CD4-positive, alpha-beta T cell treated with Interleukin-1 beta for 1 hour (primary cell): Measurements from ENCODE around the gene SLC51A.
"Not testable (repeated sequence)": the region's sequence is repeated elsewhere in the genome, so short reads cannot be mapped to it uniquely, and the experiment has no call there.

Experiments
- DNase-seq, 2 donors: peaks; one replicate each; pipeline ENCODE4 v3.0.0-alpha.2; 2020 to 2022

SLC51A gene

GRCh38 chr3:196193736-196194541 lies 22.4 kb upstream of the SLC51A start:
- peak in 1 of 2 donors; percentile 45 for DNase-seq

GRCh38 chr3:196194542-196194915 lies 21.8 kb upstream of the SLC51A start:
- no peak for DNase-seq

DNA sequence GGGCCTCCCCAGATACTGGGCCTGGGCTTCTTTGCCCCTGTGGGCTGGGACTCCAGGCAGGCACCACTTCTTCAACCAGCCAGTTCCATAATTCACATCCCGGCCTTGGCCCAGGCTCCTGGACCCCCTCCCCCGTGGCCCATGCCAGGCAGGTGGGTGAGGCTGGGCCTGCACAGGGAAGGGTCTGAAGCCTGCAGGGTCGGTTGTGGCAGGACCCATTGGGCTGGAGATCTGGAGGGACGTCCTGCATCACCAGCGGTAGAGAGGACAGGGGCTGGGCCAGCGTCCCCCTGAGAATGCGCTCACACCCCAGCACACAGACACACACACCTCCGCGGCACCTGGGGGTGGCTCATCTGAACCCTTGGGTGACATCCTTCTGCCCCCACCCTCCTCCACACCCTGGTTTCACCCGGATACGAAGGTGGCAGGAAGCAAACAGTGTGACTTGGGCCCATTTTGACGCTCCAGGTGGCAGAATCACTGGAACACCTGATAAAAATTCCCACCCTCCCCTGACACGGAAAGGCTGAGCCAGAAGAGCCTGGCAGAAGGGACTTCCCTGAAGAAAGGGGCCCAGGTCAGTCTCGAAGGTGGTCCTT lies 20.6 kb upstream of the SLC51A start:
- no peak for DNase-seq

- DNase-seq = no peak
Observed at GRCh38 chr3:196197524-196197923, 18.8 kb upstream of the SLC51A start.

DNA sequence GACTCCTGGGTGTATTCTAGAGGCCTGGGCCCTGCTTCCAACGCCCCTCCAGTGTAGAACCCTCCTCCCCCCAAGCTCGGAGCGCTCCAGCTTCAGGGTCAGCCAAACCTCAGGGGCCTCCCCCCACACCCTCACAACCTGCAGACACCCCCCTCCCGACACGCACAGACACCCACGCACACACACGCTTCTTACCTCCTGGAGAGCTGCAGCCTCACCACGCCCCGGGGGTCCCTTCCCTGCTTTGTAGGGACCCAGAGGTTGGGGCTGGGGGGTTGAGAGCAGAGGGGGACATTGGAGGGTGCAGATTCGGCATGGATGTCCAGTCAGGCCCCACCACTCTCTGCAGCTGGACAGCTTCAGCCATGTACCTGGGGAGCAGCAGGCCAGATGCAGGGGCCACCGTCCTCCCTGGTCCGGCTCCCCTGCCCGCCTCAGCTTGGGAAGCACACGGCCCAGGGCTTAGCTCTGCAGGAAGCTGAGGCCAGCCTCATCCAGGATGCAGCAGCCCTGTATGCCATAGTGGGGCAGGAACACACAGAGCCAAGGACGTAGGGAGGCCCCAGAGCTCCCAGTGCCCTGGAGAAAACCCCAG lies 18.2 kb upstream of the SLC51A start:
- no peak for DNase-seq

- DNase-seq = no peak
Observed at GRCh38 chr3:196198771-196199753, 17.3 kb upstream of the SLC51A start.

GRCh38 chr3:196202516-196202970 lies 13.8 kb upstream of the SLC51A start:
- peak in 1 of 2 donors; percentile 56 for DNase-seq

GRCh38 chr3:196203846-196204245 lies 12.5 kb upstream of the SLC51A start:
- no peak for DNase-seq

DNA sequence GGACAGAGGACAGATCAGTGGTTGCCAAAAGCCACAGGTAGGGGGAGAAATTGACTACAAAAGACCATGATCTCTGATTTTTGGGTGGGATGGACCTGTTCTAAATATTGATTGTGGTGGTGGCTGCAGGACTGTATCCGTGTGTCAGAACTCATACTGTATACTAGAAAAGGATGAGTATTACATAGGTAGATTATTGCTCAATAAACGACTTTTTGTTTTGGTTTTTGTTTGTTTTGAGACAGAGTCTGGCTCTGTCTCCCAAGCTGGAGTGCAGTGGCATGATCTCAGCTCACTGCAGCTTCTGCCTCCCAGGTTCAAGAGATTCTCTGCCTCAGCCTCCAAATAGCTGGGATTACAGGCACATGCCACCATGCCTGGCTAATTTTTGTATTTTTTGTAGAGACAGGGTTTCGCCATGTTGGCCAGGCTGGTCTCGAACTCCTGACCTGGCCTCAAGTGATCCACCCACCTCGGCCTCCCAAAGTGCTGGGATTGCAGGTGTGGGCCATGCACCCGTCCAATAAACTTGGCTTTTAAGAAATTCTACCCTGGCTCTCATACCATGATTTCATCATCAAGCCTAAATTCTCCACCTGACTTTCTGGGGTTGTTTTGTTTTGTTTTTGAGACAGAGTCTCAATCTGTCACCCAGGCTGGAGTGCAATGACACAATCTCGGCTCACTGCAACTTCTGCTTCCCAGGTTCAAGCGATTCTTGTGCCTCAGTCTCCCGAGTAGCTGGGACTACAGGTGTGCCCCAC lies 10.7 kb upstream of the SLC51A start:
- not testable (repeated sequence) for DNase-seq

GRCh38 chr3:196207159-196207832 lies 9.0 kb upstream of the SLC51A start:
- no peak for DNase-seq

DNA sequence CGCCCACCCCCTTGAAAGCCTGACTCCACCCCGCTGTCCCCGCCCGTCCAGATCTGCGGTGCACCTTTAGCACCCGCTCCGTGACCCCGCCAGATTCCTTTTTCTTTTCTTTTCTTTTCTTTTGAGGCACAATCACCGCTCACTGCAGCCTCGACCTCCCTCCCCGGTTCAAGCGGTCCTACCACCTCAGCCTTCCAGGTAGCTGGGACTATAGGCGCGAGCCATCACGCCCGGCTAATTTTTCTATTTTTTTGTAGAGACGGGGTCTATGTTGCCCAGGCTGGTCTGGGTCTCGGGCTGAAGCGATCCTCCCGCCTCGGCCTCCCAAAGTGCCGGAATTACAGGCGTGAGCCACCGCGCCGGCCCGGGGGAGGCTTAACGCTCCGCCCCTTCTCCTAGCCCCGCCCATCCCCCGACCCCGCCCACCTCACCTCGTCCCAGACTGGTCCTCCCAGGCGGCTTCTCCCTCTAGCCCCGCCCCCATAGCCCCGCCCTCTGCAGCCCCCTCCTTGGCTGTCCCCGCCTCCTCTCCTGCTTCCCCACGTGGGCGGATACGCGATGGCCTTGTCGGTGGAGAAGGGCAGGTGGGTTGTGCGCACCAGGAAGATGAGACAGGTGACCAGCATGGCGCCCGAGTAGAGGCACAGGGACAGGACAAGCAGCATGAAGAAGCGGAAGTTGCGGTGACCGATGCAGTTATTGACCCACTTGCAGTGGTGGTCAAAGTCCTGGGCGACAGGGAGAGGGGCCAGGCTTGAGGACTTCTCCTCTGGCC lies 8.3 kb upstream of the SLC51A start:
- peak; percentile 74 to 85 for DNase-seq

GRCh38 chr3:196208942-196209695 lies 7.2 kb upstream of the SLC51A start:
- DNase-seq = no peak

GRCh38 chr3:196209944-196210672 lies 6.2 kb upstream of the SLC51A start:
- not testable (repeated sequence) for DNase-seq

DNA sequence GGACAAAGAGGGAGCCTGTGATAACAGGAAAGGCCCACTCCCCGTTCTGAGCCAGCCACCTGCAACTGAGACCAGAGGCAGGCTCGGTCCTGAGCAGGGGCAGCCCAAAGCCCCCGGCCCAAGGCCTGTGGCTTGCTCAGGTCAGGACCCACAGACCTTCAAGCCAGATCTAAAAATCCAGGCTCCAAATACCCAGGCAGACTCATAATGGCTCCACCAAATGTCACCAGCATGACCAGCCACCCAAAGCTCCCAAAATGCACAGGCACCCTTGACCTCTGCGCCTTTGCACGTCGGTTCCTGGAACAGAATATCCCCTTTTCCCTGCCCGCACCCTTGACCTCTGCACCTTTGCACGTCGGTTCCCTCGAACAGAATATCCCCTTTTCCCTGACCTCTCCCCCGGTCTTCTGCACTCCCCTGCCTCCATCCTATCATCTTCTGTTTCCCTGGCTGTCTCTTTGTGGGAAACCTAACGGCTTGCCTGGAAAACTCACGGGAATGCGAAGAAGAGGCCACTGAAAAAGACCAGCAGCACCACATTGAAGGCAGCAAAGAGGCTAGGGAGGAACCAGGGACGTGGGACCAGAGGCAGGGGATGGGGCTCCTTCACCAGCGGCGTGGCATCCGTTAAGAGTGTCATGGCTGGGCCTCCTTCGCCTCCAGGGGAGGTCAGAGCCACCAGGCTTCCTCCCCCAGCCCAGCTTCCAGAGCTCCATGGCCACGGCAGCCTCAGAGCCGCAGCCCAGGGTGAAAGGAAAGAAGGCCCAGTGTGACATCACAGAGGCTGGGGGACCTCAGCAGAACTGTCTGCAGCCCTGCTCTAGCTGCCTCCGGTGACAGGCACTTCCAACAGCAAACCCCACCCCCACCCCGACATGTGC lies 5.4 kb upstream of the SLC51A start, which contains the start of gene ZDHHC19:
Gene ZDHHC19, minus strand, starts transcription at position 728 of the 884 bp plus-strand sequence. Its CDS starts 85 bp downstream, at position 643.
- no peak for DNase-seq

GRCh38 chr3:196214783-196215441 lies 1.4 kb upstream of the SLC51A start:
- no peak for DNase-seq

DNA sequence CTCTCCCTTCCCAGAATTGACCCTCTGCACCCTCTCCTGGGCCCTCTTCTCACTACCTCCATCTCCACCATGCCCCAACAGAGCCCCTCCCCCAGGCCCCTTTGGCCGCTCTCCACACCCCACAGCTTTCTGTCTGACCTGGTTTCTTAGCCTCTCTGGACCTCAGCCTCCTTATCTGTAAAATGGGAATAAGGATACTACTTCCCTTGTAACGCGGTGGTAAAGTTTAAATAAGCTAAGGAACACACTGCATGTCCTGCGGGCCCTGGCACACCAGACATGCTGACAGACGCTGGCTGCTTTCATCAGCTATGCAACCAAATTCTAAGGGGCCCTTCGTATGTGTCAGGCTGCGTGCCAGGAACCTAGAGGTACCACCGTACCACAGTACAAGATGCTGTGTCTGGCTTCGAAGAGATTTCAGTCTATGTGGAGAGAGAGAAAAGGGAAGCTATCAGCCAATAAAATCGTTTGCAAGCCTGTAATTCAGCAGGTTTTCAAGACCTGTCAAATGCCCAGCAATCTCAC lies 777 bp upstream of the SLC51A start:
- no peak for DNase-seq

DNA sequence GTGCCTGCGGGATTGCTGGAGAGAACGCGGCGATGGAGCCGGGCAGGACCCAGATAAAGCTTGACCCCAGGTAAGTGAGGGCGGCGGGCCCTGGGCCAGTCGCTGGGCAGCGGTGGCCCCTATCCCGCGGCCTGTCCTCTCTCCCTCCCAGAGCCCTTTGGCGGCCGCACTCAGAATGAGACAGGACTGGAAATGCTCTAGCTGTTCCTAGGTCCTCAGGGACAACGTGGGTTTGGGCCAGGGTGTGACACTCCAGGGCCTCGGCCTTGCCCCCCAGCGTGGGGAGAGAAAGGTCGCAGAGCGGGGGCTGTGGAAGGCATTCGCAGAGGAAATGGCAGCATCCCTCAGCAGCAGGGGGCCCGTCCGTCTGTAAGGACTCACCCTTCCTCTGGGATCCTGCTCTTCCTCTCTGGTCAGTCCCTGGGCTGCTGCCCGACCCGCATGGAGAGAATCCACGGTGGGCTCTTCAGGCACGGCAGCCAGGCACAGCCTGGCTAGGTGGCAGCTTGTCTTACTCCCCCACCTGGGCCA lies 412 bp downstream of the SLC51A start:
- DNase-seq = no peak
